ENCODE results near the gene DGKG. TPM values are rescaled to one million over a fixed set of nuclear protein-coding genes. Genes with fewer than 3 reads are reported as not detected.

Gene DGKG
- total and polyA plus RNA-seq, 4 donors, result 2.1 to 13.7 (median 8.0) TPM

- Histone ChIP-seq H3K4me3 (no peak overlapping the region), H3K4me1 (ENCODE audit: control insufficient read depth in 5 of 5, insufficient read depth in 5 of 5, low read length in 5 of 5) (peaks cover 0 to 4% (median 0%) of the 10 kb centered on the region in 5 donors), H3K9me3 (ENCODE audit: control insufficient read depth in 4 of 4, insufficient read depth in 3 of 4, low read length in 3 of 4) (no peaks in the 10 kb centered on the region), H3K27ac (ENCODE audit: low read depth in 1 of 2, low read length in 1 of 2) (no peak overlapping the region), H3K27me3 (ENCODE audit: control insufficient read depth in 3 of 3, insufficient read depth in 3 of 3, low read length in 2 of 3) (peaks cover 3 to 19% (median 15%) of the 10 kb centered on the region in 3 donors), H3K9ac (ENCODE audit: insufficient read depth in 1 of 2, low read length in 2 of 2) (no peak overlapping the region), H3K36me3 (ENCODE audit: control insufficient read depth in 4 of 4, insufficient read depth in 4 of 4, low read length in 4 of 4) (no peaks in the 10 kb centered on the region)
- no peak for ATAC-seq (ENCODE audit: insufficient read depth, low FRiP score)
- no peak for TF ChIP-seq CTCF (IDR thresholded peaks at IDR 0.05; ENCODE audit: control extremely low read depth, extremely low read depth)
- WGBS, 2 donors, result 81 to 91% methylated on average over 11 of the region's 11 CpGs
- no peak for DNase-seq
Measured at GRCh38 chr3:186187401-186188275, 174.4 kb downstream of the DGKG start.

GRCh38 chr3:186185194-186185787 lies 176.7 kb downstream of the DGKG start:
- peaks cover 0 to 9% (median 0%) of the 10 kb centered on the region in 3 donors for H3K27me3 ChIP-seq (ENCODE audit: control insufficient read depth in 3 of 3, insufficient read depth in 3 of 3, low read length in 2 of 3)
- no peaks in the 10 kb centered on the region for H3K36me3 ChIP-seq (ENCODE audit: control insufficient read depth in 4 of 4, insufficient read depth in 4 of 4, low read length in 4 of 4)
- H3K4me3 ChIP-seq, result no peak overlapping the region
- DNase-seq, result peak in 1 of 3 donors; percentile 20
- peak; percentile 9 for ATAC-seq (ENCODE audit: insufficient read depth, low FRiP score)
- no peak for TF ChIP-seq CTCF (IDR thresholded peaks at IDR 0.05; ENCODE audit: control extremely low read depth, extremely low read depth)
- H3K9me3 ChIP-seq (ENCODE audit: control insufficient read depth in 4 of 4, insufficient read depth in 3 of 4, low read length in 3 of 4), result no peaks in the 10 kb centered on the region
- H3K27ac ChIP-seq (ENCODE audit: low read depth in 1 of 2, low read length in 1 of 2), result no peak overlapping the region
- H3K9ac ChIP-seq (ENCODE audit: insufficient read depth in 1 of 2, low read length in 2 of 2), result no peak overlapping the region
- WGBS, 2 donors, result 41 to 52% methylated on average over 2 of the region's 2 CpGs
- H3K4me1 ChIP-seq (ENCODE audit: control insufficient read depth in 5 of 5, insufficient read depth in 5 of 5, low read length in 5 of 5), result peaks cover 0 to 4% (median 0%) of the 10 kb centered on the region in 5 donors

GRCh38 chr3:186184021-186184420 lies 178.0 kb downstream of the DGKG start:
- Histone ChIP-seq H3K36me3 (ENCODE audit: control insufficient read depth in 4 of 4, insufficient read depth in 4 of 4, low read length in 4 of 4) (no peaks in the 10 kb centered on the region), H3K27ac (ENCODE audit: low read depth in 1 of 2, low read length in 1 of 2) (no peak overlapping the region)

More at GRCh38 chr3:186184021-186184420, 178.0 kb downstream of the DGKG start:
- Histone ChIP-seq H3K4me3 (no peak overlapping the region), H3K9me3 (ENCODE audit: control insufficient read depth in 4 of 4, insufficient read depth in 3 of 4, low read length in 3 of 4) (no peaks in the 10 kb centered on the region), H3K27me3 (ENCODE audit: control insufficient read depth in 3 of 3, insufficient read depth in 3 of 3, low read length in 2 of 3) (no peaks in the 10 kb centered on the region), H3K4me1 (ENCODE audit: control insufficient read depth in 5 of 5, insufficient read depth in 5 of 5, low read length in 5 of 5) (peaks cover 0 to 4% (median 0%) of the 10 kb centered on the region in 5 donors), H3K9ac (ENCODE audit: insufficient read depth in 1 of 2, low read length in 2 of 2) (no peak overlapping the region)
- WGBS, 2 donors, result 85 to 87% methylated on average over 2 of the region's 2 CpGs
- TF ChIP-seq CTCF (IDR thresholded peaks at IDR 0.05; ENCODE audit: control extremely low read depth, extremely low read depth), result no peak
- no peak for DNase-seq
- no peak for ATAC-seq (ENCODE audit: insufficient read depth, low FRiP score)
